OCI-LY7 (cell line): Measurements from ENCODE around the gene SOX2. TPM values are rescaled to one million over a fixed set of nuclear protein-coding genes. Genes with fewer than 3 reads are reported as not detected.
A peak's percentile ranks its signal among the peaks of the same experiment; 100 is the strongest.

ENCODE experiments used
- BruUV-seq: library from RNA; stranded (reverse); fragments of 400-500 nt; replicated peaks from 2 replicates; lab custom pipeline; 2021; lab: Mats Ljungman, UMichigan
- CTCF ChIA-PET: fragments of 300-600 bp; sonication (Branson Sonifier 250); formaldehyde crosslinking; loops from one replicate; lab custom pipeline; 2022; ENCODE audit warnings: antibody characterized with exemption; ENCODE audit not compliant: unreplicated experiment; lab: Charles Lee
- POLR2A ChIA-PET: fragments of 300-600 bp; sonication (Branson Sonifier 250); formaldehyde crosslinking; loops from one replicate; lab custom pipeline; 2022; ENCODE audit warnings: antibody characterized with exemption; lab: Charles Lee
- DNase-seq: peaks from one replicate; pipeline ENCODE4 v3.0.0-alpha.2; 2015; ENCODE audit warnings: low spot score
- H2AFZ ChIP-seq: fragments of 200-600 bp; sonication (generic), shearing (Covaris generic); 2 replicates; pipeline ENCODE4 v1.6.1; 2014; ENCODE audit warnings: mild to moderate bottlenecking, antibody characterized with exemption, low read length, moderate library complexity
- H3K27ac ChIP-seq: fragments of 200-600 bp; sonication (generic); 2 replicates; pipeline ENCODE4 v1.5.1; 2014; ENCODE audit warnings: mixed run types, low read depth, mild to moderate bottlenecking, moderate library complexity, low read length, inconsistent platforms; ENCODE audit not compliant: poor library complexity, severe bottlenecking
- H3K36me3 ChIP-seq: fragments of 200-600 bp; sonication (generic); 2 replicates; pipeline ENCODE4 v1.6.1; 2014; ENCODE audit warnings: mild to moderate bottlenecking, antibody characterized with exemption, low read length, moderate library complexity, mixed read lengths; ENCODE audit not compliant: insufficient read depth
- H3K4me1 ChIP-seq: fragments of 200-600 bp; sonication (generic); 2 replicates; pipeline ENCODE4 v1.5.1; 2014; ENCODE audit warnings: mild to moderate bottlenecking, low read length; ENCODE audit not compliant: insufficient read depth, poor library complexity, severe bottlenecking
- H3K4me2 ChIP-seq: fragments of 200-600 bp; sonication (generic); 2 replicates; pipeline ENCODE4 v1.6.1; 2014; ENCODE audit warnings: mild to moderate bottlenecking, low read length
- H3K4me3 ChIP-seq: fragments of 200-600 bp; sonication (generic); 2 replicates; pipeline ENCODE4 v1.5.1; 2014; ENCODE audit warnings: mild to moderate bottlenecking, low read depth, low read length; ENCODE audit not compliant: poor library complexity, severe bottlenecking
- H3K79me2 ChIP-seq: fragments of 200-600 bp; sonication (generic); 2 replicates; pipeline ENCODE4 v1.6.1; 2016; ENCODE audit warnings: low read depth, mild to moderate bottlenecking, low read length, moderate library complexity, mixed read lengths; ENCODE audit not compliant: insufficient read depth
- H3K9me2 ChIP-seq: fragments of 200-600 bp; sonication (generic); 2 replicates; pipeline ENCODE4 v1.6.1; 2016; ENCODE audit warnings: mild to moderate bottlenecking, low read length, mixed read lengths; ENCODE audit not compliant: insufficient read depth
- H3K9me3 ChIP-seq: fragments of 200-600 bp; sonication (generic); 2 replicates; pipeline ENCODE4 v1.6.1; 2014; ENCODE audit warnings: mild to moderate bottlenecking, mixed run types, low read length, mixed read lengths
- H4K20me1 ChIP-seq: fragments of 200-600 bp; sonication (generic); 2 replicates; pipeline ENCODE4 v1.6.1; 2014; ENCODE audit warnings: mild to moderate bottlenecking, antibody characterized with exemption, low read length, moderate library complexity, mixed read lengths; ENCODE audit not compliant: insufficient read depth
- CTCF ChIP-seq: fragments of 200-600 bp; sonication (generic); conservative IDR thresholded peaks from 2 replicates; pipeline ENCODE4 v1.5.1; 2014; ENCODE audit warnings: mild to moderate bottlenecking, antibody characterized with exemption, low read length, moderate library complexity, mixed read lengths
- EZH2phosphoT487 ChIP-seq: fragments of 200-600 bp; sonication (generic); IDR thresholded peaks from 2 replicates; pipeline ENCODE4 v1.6.1; 2018; ENCODE audit warnings: low read depth, borderline replicate concordance, mild to moderate bottlenecking, mixed run types, antibody characterized with exemption, low read length, moderate library complexity, mixed read lengths
- intact Hi-C: fragments of 100-400 bp; cut with micrococcal nuclease; formaldehyde crosslinking; loops from one replicate; pipeline ENCODE4 v1.10.0; 2022; ENCODE audit not compliant: unreplicated experiment
- total RNA-seq, 2 experiments: library from RNA; depleted of rRNA in 1 of 2; stranded (reverse); fragments of >200 nt in 1 of 2; shearing (Covaris generic) in 1 of 2; gene quantifications; 2 replicates each; pipeline ENCODE4 v1.2.3, GENCODE V29; 2014 to 2022

The SOX2 gene
- total RNA-seq, 2 experiments from 2014 or later = 11.3 to 33.5 TPM

GRCh38 chr3:181728470-181729340 lies 17.0 kb downstream of the SOX2 start:
- peaks cover 50% of the 10 kb centered on the region for H3K4me1 ChIP-seq
- no TSS peak for BruUV-seq

GRCh38 chr3:181729341-181729869 lies 17.7 kb downstream of the SOX2 start:
- H3K27ac ChIP-seq = no peak overlapping the region
- ChIA-PET CTCF (no interaction called here), POLR2A (interaction anchor here (0.6 to 2.6 kb wide), 4 partner anchors 11 to 325 kb away, joined by 3 to 10 read pairs (median 5); no protein-coding TSS in a partner anchor)
- H2AFZ ChIP-seq = peak overlapping the region; percentile 56; the same call in 1 of the 2 replicates
- H4K20me1 ChIP-seq = no peaks in the 10 kb centered on the region
- peaks cover 50% of the 10 kb centered on the region for H3K4me1 ChIP-seq
- no peak for TF ChIP-seq CTCF
- intact Hi-C loops = no loop called here
- peak overlapping the region; percentile 66 for H3K4me2 ChIP-seq
- DNase-seq = no peak
- no peaks in the 10 kb centered on the region for H3K9me2 ChIP-seq
- no TSS peak for BruUV-seq
- no peaks in the 10 kb centered on the region for H3K36me3 ChIP-seq
- no peaks in the 10 kb centered on the region for H3K79me2 ChIP-seq
- H3K4me3 ChIP-seq = no peak overlapping the region
- H3K9me3 ChIP-seq = no peaks in the 10 kb centered on the region

More at GRCh38 chr3:181728470-181729340, 17.0 kb downstream of the SOX2 start:
- Histone ChIP-seq H3K27ac (no peak overlapping the region), H2AFZ (peak overlapping the region; percentile 81; the same call in 1 of the 2 replicates), H3K9me3 (no peaks in the 10 kb centered on the region), H3K79me2 (no peaks in the 10 kb centered on the region), H3K4me2 (peak overlapping the region; percentile 66), H3K36me3 (no peaks in the 10 kb centered on the region), H4K20me1 (no peaks in the 10 kb centered on the region), H3K4me3 (no peak overlapping the region), H3K9me2 (no peaks in the 10 kb centered on the region)
- TF ChIP-seq CTCF (no peak), EZH2phosphoT487 (no peak)
- CTCF ChIA-PET = no interaction called here
- intact Hi-C loops = no loop called here
- no peak for DNase-seq
- POLR2A ChIA-PET = interaction anchor here (0.6 to 2.6 kb wide), 8 partner anchors 9 to 750 kb away, joined by 3 to 10 read pairs (median 5); no protein-coding TSS in a partner anchor
